H1 (cell line): ENCODE data around the gene TSSC4. TPM values are rescaled to one million over a fixed set of nuclear protein-coding genes. Genes with fewer than 3 reads are reported as not detected.

Source experiments
- CEBPB ChIP-seq: IDR thresholded peaks from 2 replicates; pipeline ENCODE4 v1.6.1; 2012; ENCODE audit warnings: low read depth, low read length
- KDM4A ChIP-seq: IDR thresholded peaks from one replicate; pipeline ENCODE4 v1.7.1; 2012; ENCODE audit warnings: low read depth, mild to moderate bottlenecking, moderate library complexity, low read length, inconsistent platforms; ENCODE audit not compliant: severe bottlenecking
- NRF1 ChIP-seq: IDR thresholded peaks from 2 replicates; pipeline ENCODE4 v1.6.1; 2011; ENCODE audit warnings: mild to moderate bottlenecking, low read depth, low read length, improper control_type of control experiment
- SRF ChIP-seq: IDR thresholded peaks from 2 replicates; pipeline ENCODE4 v1.6.1; 2011; ENCODE audit warnings: mild to moderate bottlenecking, low read depth, low read length, moderate library complexity
- polyA plus RNA-seq, 7 experiments: library from polyadenylated mRNA; depleted of rRNA in 3 of 7; stranded (reverse) in 5 of 7; unstranded in 2 of 7; fragments of >200 nt in 5 of 7; fragments of 200-250 nt in 2 of 7; gene quantifications; 1 replicate in 5 of 7; 2 replicates in 1 of 7; 4 replicates in 1 of 7; pipeline versions ENCODE4 v1.2.1 to v1.2.3, GENCODE V29; 2011 to 2013; ENCODE audit warnings: missing spikeins in 2 of 7, mixed read lengths in 2 of 7
- total RNA-seq: library from RNA; stranded (reverse); fragmentation: NEBNext Ultra II Directional; extraction: Animal tissue kit (Norgen Biotek cat#: 25700); gene quantifications from 2 replicates; pipeline ENCODE4 v1.2.1, GENCODE V29; 2021
- TF ChIP-seq, protein P1 (sequence below): fragments of 300-600 bp; sonication (generic); IDR thresholded peaks from 2 replicates; pipeline ENCODE4 v1.7.1; 2012; ENCODE audit warnings: low read length, moderate library complexity, mild to moderate bottlenecking, inconsistent platforms; ENCODE audit not compliant: insufficient replicate concordance

The TSSC4 gene
- total and polyA plus RNA-seq, 2 of the 8 experiments (the other 6 are each of a cell fraction or from before 2014, with no cell fraction given) = 34.0 to 39.3 TPM

GRCh38 chr11:2377511-2378443 is 22.8 kb upstream of the TSSC4 start (continued):
- peak; percentile 55 for TF ChIP-seq KDM4A
- no peak for TF ChIP-seq CEBPB
- no peak for TF ChIP-seq SRF
- TF ChIP-seq, protein P1, sequence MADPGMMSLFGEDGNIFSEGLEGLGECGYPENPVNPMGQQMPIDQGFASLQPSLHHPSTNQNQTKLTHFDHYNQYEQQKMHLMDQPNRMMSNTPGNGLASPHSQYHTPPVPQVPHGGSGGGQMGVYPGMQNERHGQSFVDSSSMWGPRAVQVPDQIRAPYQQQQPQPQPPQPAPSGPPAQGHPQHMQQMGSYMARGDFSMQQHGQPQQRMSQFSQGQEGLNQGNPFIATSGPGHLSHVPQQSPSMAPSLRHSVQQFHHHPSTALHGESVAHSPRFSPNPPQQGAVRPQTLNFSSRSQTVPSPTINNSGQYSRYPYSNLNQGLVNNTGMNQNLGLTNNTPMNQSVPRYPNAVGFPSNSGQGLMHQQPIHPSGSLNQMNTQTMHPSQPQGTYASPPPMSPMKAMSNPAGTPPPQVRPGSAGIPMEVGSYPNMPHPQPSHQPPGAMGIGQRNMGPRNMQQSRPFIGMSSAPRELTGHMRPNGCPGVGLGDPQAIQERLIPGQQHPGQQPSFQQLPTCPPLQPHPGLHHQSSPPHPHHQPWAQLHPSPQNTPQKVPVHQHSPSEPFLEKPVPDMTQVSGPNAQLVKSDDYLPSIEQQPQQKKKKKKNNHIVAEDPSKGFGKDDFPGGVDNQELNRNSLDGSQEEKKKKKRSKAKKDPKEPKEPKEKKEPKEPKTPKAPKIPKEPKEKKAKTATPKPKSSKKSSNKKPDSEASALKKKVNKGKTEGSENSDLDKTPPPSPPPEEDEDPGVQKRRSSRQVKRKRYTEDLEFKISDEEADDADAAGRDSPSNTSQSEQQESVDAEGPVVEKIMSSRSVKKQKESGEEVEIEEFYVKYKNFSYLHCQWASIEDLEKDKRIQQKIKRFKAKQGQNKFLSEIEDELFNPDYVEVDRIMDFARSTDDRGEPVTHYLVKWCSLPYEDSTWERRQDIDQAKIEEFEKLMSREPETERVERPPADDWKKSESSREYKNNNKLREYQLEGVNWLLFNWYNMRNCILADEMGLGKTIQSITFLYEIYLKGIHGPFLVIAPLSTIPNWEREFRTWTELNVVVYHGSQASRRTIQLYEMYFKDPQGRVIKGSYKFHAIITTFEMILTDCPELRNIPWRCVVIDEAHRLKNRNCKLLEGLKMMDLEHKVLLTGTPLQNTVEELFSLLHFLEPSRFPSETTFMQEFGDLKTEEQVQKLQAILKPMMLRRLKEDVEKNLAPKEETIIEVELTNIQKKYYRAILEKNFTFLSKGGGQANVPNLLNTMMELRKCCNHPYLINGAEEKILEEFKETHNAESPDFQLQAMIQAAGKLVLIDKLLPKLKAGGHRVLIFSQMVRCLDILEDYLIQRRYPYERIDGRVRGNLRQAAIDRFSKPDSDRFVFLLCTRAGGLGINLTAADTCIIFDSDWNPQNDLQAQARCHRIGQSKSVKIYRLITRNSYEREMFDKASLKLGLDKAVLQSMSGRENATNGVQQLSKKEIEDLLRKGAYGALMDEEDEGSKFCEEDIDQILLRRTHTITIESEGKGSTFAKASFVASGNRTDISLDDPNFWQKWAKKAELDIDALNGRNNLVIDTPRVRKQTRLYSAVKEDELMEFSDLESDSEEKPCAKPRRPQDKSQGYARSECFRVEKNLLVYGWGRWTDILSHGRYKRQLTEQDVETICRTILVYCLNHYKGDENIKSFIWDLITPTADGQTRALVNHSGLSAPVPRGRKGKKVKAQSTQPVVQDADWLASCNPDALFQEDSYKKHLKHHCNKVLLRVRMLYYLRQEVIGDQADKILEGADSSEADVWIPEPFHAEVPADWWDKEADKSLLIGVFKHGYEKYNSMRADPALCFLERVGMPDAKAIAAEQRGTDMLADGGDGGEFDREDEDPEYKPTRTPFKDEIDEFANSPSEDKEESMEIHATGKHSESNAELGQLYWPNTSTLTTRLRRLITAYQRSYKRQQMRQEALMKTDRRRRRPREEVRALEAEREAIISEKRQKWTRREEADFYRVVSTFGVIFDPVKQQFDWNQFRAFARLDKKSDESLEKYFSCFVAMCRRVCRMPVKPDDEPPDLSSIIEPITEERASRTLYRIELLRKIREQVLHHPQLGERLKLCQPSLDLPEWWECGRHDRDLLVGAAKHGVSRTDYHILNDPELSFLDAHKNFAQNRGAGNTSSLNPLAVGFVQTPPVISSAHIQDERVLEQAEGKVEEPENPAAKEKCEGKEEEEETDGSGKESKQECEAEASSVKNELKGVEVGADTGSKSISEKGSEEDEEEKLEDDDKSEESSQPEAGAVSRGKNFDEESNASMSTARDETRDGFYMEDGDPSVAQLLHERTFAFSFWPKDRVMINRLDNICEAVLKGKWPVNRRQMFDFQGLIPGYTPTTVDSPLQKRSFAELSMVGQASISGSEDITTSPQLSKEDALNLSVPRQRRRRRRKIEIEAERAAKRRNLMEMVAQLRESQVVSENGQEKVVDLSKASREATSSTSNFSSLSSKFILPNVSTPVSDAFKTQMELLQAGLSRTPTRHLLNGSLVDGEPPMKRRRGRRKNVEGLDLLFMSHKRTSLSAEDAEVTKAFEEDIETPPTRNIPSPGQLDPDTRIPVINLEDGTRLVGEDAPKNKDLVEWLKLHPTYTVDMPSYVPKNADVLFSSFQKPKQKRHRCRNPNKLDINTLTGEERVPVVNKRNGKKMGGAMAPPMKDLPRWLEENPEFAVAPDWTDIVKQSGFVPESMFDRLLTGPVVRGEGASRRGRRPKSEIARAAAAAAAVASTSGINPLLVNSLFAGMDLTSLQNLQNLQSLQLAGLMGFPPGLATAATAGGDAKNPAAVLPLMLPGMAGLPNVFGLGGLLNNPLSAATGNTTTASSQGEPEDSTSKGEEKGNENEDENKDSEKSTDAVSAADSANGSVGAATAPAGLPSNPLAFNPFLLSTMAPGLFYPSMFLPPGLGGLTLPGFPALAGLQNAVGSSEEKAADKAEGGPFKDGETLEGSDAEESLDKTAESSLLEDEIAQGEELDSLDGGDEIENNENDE = no peak
- TF ChIP-seq NRF1 = no peak
